H1 (cell line): ENCODE results near the gene JDP2. TPM values are rescaled to one million over a fixed set of nuclear protein-coding genes. Genes with fewer than 3 reads are reported as not detected.

Source experiments
- CTCF ChIA-PET: fragments of 300-600 bp; sonication (Branson Sonifier 250); formaldehyde crosslinking; loops from one replicate; lab custom pipeline; 2021; ENCODE audit not compliant: partially characterized antibody; lab: Charles Lee
- POLR2A ChIA-PET: fragments of 300-600 bp; sonication (Branson Sonifier 250); formaldehyde crosslinking; loops from one replicate; lab custom pipeline; 2021; ENCODE audit warnings: inconsistent platforms; ENCODE audit not compliant: partially characterized antibody; lab: Charles Lee
- DNase-seq, 2 experiments: peaks; one replicate each; pipeline versions ENCODE4 v3.0.0 to v3.0.0-alpha.2; 2010 to 2022; ENCODE audit warnings: low spot score in 2 of 2, low read depth in 1 of 2, mixed read lengths in 1 of 2
- FAIRE-seq: peaks from 2 replicates; lab custom pipeline; 2011; peaks lifted over from hg19 to GRCh38; lab: Jason Lieb, UNC
- H2AFZ ChIP-seq: 2 replicates; pipeline ENCODE4 v1.8.1; 2012; ENCODE audit warnings: low read length, inconsistent platforms
- H2AK5ac ChIP-seq: 2 replicates; pipeline ENCODE4 v1.6.1; 2013; ENCODE audit warnings: low read depth, low read length
- H2BK120ac ChIP-seq: replicated peaks from 2 replicates; pipeline ENCODE3; 2013; ENCODE audit warnings: low read depth, low read length, inconsistent platforms
- H2BK12ac ChIP-seq: 2 replicates; pipeline ENCODE4 v1.6.1; 2013; ENCODE audit warnings: low read depth, low read length
- H2BK15ac ChIP-seq: 2 replicates; pipeline ENCODE4 v1.6.1; 2013; ENCODE audit warnings: low read length
- H2BK20ac ChIP-seq: 2 replicates; pipeline ENCODE4 v1.6.1; 2013; ENCODE audit warnings: low read length
- H2BK5ac ChIP-seq: 2 replicates; pipeline ENCODE4 v1.6.1; 2013; ENCODE audit warnings: low read depth, low read length
- H3K14ac ChIP-seq: 2 replicates; pipeline ENCODE4 v1.6.1; 2013; ENCODE audit warnings: inconsistent platforms; ENCODE audit not compliant: insufficient read length
- H3K18ac ChIP-seq: 2 replicates; pipeline ENCODE4 v1.6.1; 2013; ENCODE audit warnings: low read length; ENCODE audit errors: extremely low read depth
- H3K23ac ChIP-seq: 2 replicates; pipeline ENCODE4 v1.6.1; 2013; ENCODE audit warnings: inconsistent platforms; ENCODE audit not compliant: insufficient read length
- H3K23me2 ChIP-seq: 2 replicates; pipeline ENCODE4 v1.6.1; 2013; ENCODE audit warnings: low read depth, low read length
- H3K27ac ChIP-seq: 2 replicates; pipeline ENCODE4 v1.6.1; 2011; ENCODE audit warnings: low read depth, low read length, inconsistent platforms
- H3K27me3 ChIP-seq, 4 experiments: replicated peaks in 1 of 4; 1 replicate in 1 of 4; 2 replicates in 3 of 4; pipeline versions ENCODE4 v1.6.1 to v1.8.1; 2011 to 2013; ENCODE audit warnings: low read length in 3 of 4, mild to moderate bottlenecking in 3 of 4, inconsistent platforms in 2 of 4, mixed read lengths in 2 of 4, moderate library complexity in 1 of 4; ENCODE audit not compliant: control insufficient read depth in 3 of 4, insufficient read depth in 3 of 4; ENCODE audit errors: extremely low read depth in 1 of 4
- H3K36me3 ChIP-seq, 4 experiments: 2 replicates each; pipeline versions ENCODE4 v1.6.1 to v1.8.1; 2011 to 2013; ENCODE audit warnings: mild to moderate bottlenecking in 4 of 4, low read length in 3 of 4, moderate library complexity in 2 of 4, control low read depth in 1 of 4, inconsistent platforms in 1 of 4; ENCODE audit not compliant: insufficient read depth in 4 of 4, control insufficient read depth in 2 of 4
- H3K4ac ChIP-seq: replicated peaks from 2 replicates; pipeline ENCODE3; 2013; ENCODE audit warnings: low read length, low read depth, mixed read lengths, inconsistent platforms; ENCODE audit not compliant: insufficient read length
- H3K4me1 ChIP-seq, 4 experiments: replicated peaks in 1 of 4; 1 replicate in 1 of 4; 2 replicates in 3 of 4; pipeline versions ENCODE4 v1.6.1 to v1.8.1; 2011 to 2013; ENCODE audit warnings: low read length in 3 of 4, inconsistent platforms in 2 of 4, mixed read lengths in 1 of 4; ENCODE audit not compliant: insufficient read depth in 4 of 4, control insufficient read depth in 3 of 4
- H3K4me2 ChIP-seq, 2 experiments: 2 replicates each; pipeline versions ENCODE4 v1.6.1 to v1.8.1; 2011 to 2013; ENCODE audit warnings: low read depth in 2 of 2, low read length in 2 of 2, control low read depth in 1 of 2, inconsistent platforms in 1 of 2, mild to moderate bottlenecking in 1 of 2; ENCODE audit not compliant: insufficient read depth in 1 of 2
- H3K4me3 ChIP-seq, 4 experiments: fragments of 200-600, 300-600 bp in 1 of 4; sonication (generic), shearing (Covaris generic), sonication (Bioruptor Twin) in 1 of 4; 2 replicates each; pipeline versions ENCODE4 v1.5.1 to v1.8.1; 2011 to 2016; ENCODE audit warnings: low read length in 4 of 4, low read depth in 3 of 4, control low read depth in 2 of 4, inconsistent platforms in 2 of 4, mild to moderate bottlenecking in 2 of 4, mixed read lengths in 1 of 4, moderate library complexity in 1 of 4; ENCODE audit not compliant: insufficient read depth in 2 of 4; ENCODE audit errors: extremely low read depth in 1 of 4
- H3K56ac ChIP-seq: replicated peaks from 2 replicates; pipeline ENCODE3; 2013; ENCODE audit warnings: low read depth, mild to moderate bottlenecking, mixed read lengths, low read length, inconsistent platforms; ENCODE audit not compliant: insufficient read length
- H3K79me1 ChIP-seq: 2 replicates; pipeline ENCODE4 v1.6.1; 2013; ENCODE audit warnings: low read depth, low read length, control low read depth
- H3K79me2 ChIP-seq, 2 experiments: 2 replicates each; pipeline versions ENCODE4 v1.6.1 to v1.8.1; 2012 to 2013; ENCODE audit warnings: low read length in 2 of 2, mild to moderate bottlenecking in 2 of 2, inconsistent platforms in 1 of 2; ENCODE audit not compliant: insufficient read depth in 2 of 2, control insufficient read depth in 1 of 2
- H3K9ac ChIP-seq, 4 experiments: replicated peaks in 1 of 4; 1 replicate in 1 of 4; 2 replicates in 3 of 4; pipeline versions ENCODE4 v1.6.1 to v1.8.1; 2011 to 2013; ENCODE audit warnings: low read depth in 3 of 4, low read length in 3 of 4, control low read depth in 2 of 4, mild to moderate bottlenecking in 2 of 4, moderate library complexity in 2 of 4, inconsistent platforms in 1 of 4; ENCODE audit errors: extremely low read depth in 1 of 4
- H3K9me3 ChIP-seq, 2 experiments: 2 replicates each; pipeline versions ENCODE4 v1.6.1 to v1.8.1; 2012 to 2013; ENCODE audit warnings: mild to moderate bottlenecking in 2 of 2, moderate library complexity in 2 of 2, control low read depth in 1 of 2, inconsistent platforms in 1 of 2, low read depth in 1 of 2, low read length in 1 of 2, mixed read lengths in 1 of 2; ENCODE audit not compliant: insufficient read depth in 2 of 2
- H4K20me1 ChIP-seq, 2 experiments: replicated peaks in 1 of 2; 2 replicates each; pipeline versions ENCODE3 to v1.8.1; 2011 to 2013; ENCODE audit warnings: inconsistent platforms in 2 of 2, low read length in 2 of 2, mild to moderate bottlenecking in 1 of 2; ENCODE audit not compliant: insufficient read depth in 2 of 2, control insufficient read depth in 1 of 2
- H4K5ac ChIP-seq: 2 replicates; pipeline ENCODE4 v1.6.1; 2013; ENCODE audit warnings: low read length, low read depth, mixed read lengths, inconsistent platforms; ENCODE audit not compliant: insufficient read length
- H4K8ac ChIP-seq: 2 replicates; pipeline ENCODE4 v1.8.0; 2013; ENCODE audit warnings: mild to moderate bottlenecking, moderate library complexity, low read length, inconsistent platforms; ENCODE audit not compliant: insufficient read depth; ENCODE audit errors: extremely low read depth
- H4K91ac ChIP-seq: replicated peaks from 2 replicates; pipeline ENCODE3; 2013; ENCODE audit warnings: low read length, mixed read lengths, inconsistent platforms; ENCODE audit not compliant: insufficient read length
- BRCA1 ChIP-seq: IDR thresholded peaks from 2 replicates; pipeline ENCODE4 v1.6.1; 2012; ENCODE audit warnings: low read depth, low read length, improper control_type of control experiment
- CBX8 ChIP-seq: fragments of 300-800, 300-1000 bp; sonication (generic); IDR thresholded peaks from 2 replicates; pipeline ENCODE4 v1.7.1; 2016; ENCODE audit warnings: low read depth, low read length, borderline replicate concordance
- CTBP2 ChIP-seq: IDR thresholded peaks from 2 replicates; pipeline ENCODE4 v1.7.0; 2011; ENCODE audit warnings: borderline replicate concordance, mild to moderate bottlenecking, moderate library complexity, mixed read lengths, low read length; ENCODE audit not compliant: insufficient read depth, insufficient read length
- KDM4A ChIP-seq: IDR thresholded peaks from one replicate; pipeline ENCODE4 v1.7.1; 2012; ENCODE audit warnings: low read depth, mild to moderate bottlenecking, moderate library complexity, low read length, inconsistent platforms; ENCODE audit not compliant: severe bottlenecking
- KDM5A ChIP-seq: fragments of 200-600 bp; IDR thresholded peaks from 2 replicates; pipeline ENCODE4 v1.7.1; 2012; ENCODE audit warnings: mild to moderate bottlenecking, low read length, inconsistent platforms, mixed read lengths
- MAX ChIP-seq: IDR thresholded peaks from 2 replicates; pipeline ENCODE4 v1.6.1; 2012; ENCODE audit warnings: inconsistent platforms
- PHF8 ChIP-seq: fragments of 200-600 bp; sonication (generic); conservative IDR thresholded peaks from 2 replicates; pipeline ENCODE4 v1.7.1; 2012; ENCODE audit warnings: low read depth, mild to moderate bottlenecking, inconsistent platforms, low read length, moderate library complexity
- RNF2 ChIP-seq: fragments of 200-900, 300-1000 bp; sonication (generic); IDR thresholded peaks from 2 replicates; pipeline ENCODE4 v1.7.1; 2016; ENCODE audit warnings: borderline replicate concordance, low read depth, mild to moderate bottlenecking, antibody characterized with exemption, low read length; ENCODE audit not compliant: poor library complexity, severe bottlenecking; ENCODE audit errors: missing control alignments
- SIN3A ChIP-seq, 2 experiments: IDR thresholded peaks in 1 of 2; conservative IDR thresholded peaks in 1 of 2; 2 replicates each; pipeline ENCODE4 v1.6.1; 2011 to 2012; ENCODE audit warnings: low read length in 2 of 2, improper control_type of control experiment in 1 of 2, low read depth in 1 of 2, mild to moderate bottlenecking in 1 of 2
- ZNF274 ChIP-seq: IDR thresholded peaks from 2 replicates; pipeline ENCODE4 v1.7.0; 2012; ENCODE audit warnings: low read length, borderline replicate concordance; ENCODE audit errors: extremely low read depth
- WGBS, 2 experiments: shearing (Covaris generic) in 1 of 2; methylation state at CpG; one replicate each; pipeline versions ENCODE4 v1.1.6 to v1.1.7; 2013 to 2015; ENCODE audit warnings: low lambda C conversion rate in 2 of 2, mixed read lengths in 2 of 2, inconsistent platforms in 1 of 2, low coverage in 1 of 2, missing lambda C conversion rate in 1 of 2; ENCODE audit not compliant: insufficient replicate concordance in 2 of 2, insufficient coverage in 1 of 2, insufficient read length in 1 of 2; ENCODE audit errors: extremely low coverage in 1 of 2, missing lambda C conversion rate in 1 of 2; 5-methylcytosine and 5-hydroxymethylcytosine counted together
- polyA plus RNA-seq, 7 experiments: library from polyadenylated mRNA; depleted of rRNA in 3 of 7; stranded (reverse) in 5 of 7; unstranded in 2 of 7; fragments of >200 nt in 5 of 7; fragments of 200-250 nt in 2 of 7; gene quantifications; 1 replicate in 5 of 7; 2 replicates in 1 of 7; 4 replicates in 1 of 7; pipeline versions ENCODE4 v1.2.1 to v1.2.3, GENCODE V29; 2011 to 2013; ENCODE audit warnings: missing spikeins in 2 of 7, mixed read lengths in 2 of 7
- total RNA-seq: library from RNA; stranded (reverse); fragmentation: NEBNext Ultra II Directional; extraction: Animal tissue kit (Norgen Biotek cat#: 25700); gene quantifications from 2 replicates; pipeline ENCODE4 v1.2.1, GENCODE V29; 2021

JDP2 gene
- total and polyA plus RNA-seq, 2 of the 8 experiments (the other 6 are each of a cell fraction or from before 2014, with no cell fraction given): 8.9 to 27.2 TPM

DNA sequence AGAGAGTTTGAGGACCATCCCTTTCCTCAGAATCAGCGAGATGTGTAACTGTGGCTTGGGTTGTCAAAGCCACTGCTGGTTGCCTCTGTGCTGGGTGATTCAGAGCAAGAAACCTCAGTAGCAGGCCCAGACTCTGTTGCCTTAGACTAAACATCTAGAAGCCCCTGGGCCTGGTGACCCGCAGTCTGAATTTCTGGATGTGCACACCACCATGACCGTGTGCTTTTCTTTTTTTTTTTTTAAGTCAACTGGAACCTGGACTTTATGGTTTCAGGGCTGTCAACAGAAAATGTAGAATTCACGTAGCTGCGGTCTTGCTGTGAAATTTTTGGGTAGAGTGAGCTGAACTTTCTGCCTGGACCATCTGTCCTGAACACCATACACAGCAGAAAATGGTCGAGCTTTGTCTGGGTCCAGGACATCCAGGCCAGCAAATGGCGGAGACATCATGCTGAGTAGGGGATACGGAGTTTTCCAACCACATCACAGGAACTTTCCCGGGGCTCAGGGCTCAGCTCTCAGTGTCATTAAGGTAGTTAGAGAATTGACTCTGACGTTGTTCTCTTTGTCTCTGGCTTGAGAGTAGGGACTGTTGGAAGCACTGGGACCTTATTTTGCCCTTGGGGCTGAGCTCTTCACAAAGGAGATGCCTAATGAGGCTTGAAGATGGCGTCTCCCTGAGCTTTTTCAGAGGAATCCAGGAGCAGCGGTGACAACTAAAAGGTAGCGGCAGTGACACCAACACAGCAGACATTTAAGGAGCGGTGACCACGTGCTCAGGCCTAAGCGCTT, 71.5 kb downstream of the JDP2 start:
- Histone ChIP-seq H3K36me3 (no peaks in the 10 kb centered on the region), H3K23ac (no peak overlapping the region), H4K5ac (no peak overlapping the region), H3K4ac (no peak overlapping the region), H2BK12ac (no peak overlapping the region), H3K14ac (no peak overlapping the region), H3K4me2 (no peak overlapping the region), H3K27ac (no peak overlapping the region), H2BK20ac (peak overlapping the region; percentile 75; the same call in 1 of the 2 replicates), H2BK120ac (no peak overlapping the region), H2BK15ac (no peak overlapping the region), H3K18ac (no peak overlapping the region), H3K4me3 (no peak overlapping the region), H4K20me1 (no peaks in the 10 kb centered on the region), H4K91ac (no peak overlapping the region), H3K79me2 (no peaks in the 10 kb centered on the region), H3K9ac (no peak overlapping the region), H3K4me1 (no peaks in the 10 kb centered on the region), H4K8ac (no peak overlapping the region; the same call in none of the 2 replicates), H3K9me3 (no peaks in the 10 kb centered on the region), H3K56ac (no peak overlapping the region), H3K27me3 (no peaks in the 10 kb centered on the region; a peak in 1 of 7 replicates), H3K23me2 (no peaks in the 10 kb centered on the region), H2BK5ac (no peak overlapping the region), H3K79me1 (no peaks in the 10 kb centered on the region), H2AFZ (peak overlapping the region; percentile 89), H2AK5ac (no peak overlapping the region)
- POLR2A ChIA-PET: no interaction called here
- peak in 1 of 2 experiments; percentile 32 for DNase-seq
- no peak for FAIRE-seq
- CTCF ChIA-PET: interaction anchor here (0.5 to 3.7 kb wide), 9 partner anchors 8 to 307 kb away, joined by 3 to 21 read pairs (median 5); no protein-coding TSS in a partner anchor
- 90% methylated on average over 15 of the region's 16 CpGs; no CpG with 5 or more reads in 1 of the 2 experiments for WGBS, 2 experiments
- TF ChIP-seq KDM5A (no peak), KDM4A (no peak), MAX (no peak), CTBP2 (no peak), ZNF274 (no peak), CBX8 (no peak), SIN3A (conservative IDR thresholded peaks at IDR 0.05 in 1 of 2, IDR thresholded peaks at IDR 0.05 in 1 of 2; ENCODE audit: low read depth in 1 of 2, low read length in 2 of 2) (no peak), BRCA1 (no peak), PHF8 (no peak), RNF2 (no peak)
